Neural progenitor cell (in vitro differentiated cells): ENCODE results near the gene RPL29.

Experiments
- CTCF ChIP-seq: fragments of 200-600 bp; sonication (generic); IDR thresholded peaks from 2 replicates; pipeline ENCODE4 v1.5.1; 2017; ENCODE audit warnings: antibody characterized with exemption, mild to moderate bottlenecking
- EZH2 ChIP-seq: fragments of 200-600 bp; sonication (generic); IDR thresholded peaks from 2 replicates; pipeline ENCODE4 v1.6.1; 2017; ENCODE audit warnings: antibody characterized with exemption, mild to moderate bottlenecking, moderate library complexity

GRCh38 chr3:52022323-52023100 is 26.8 kb upstream of the RPL29 start:
- TF ChIP-seq CTCF (no peak), EZH2 (no peak)
